HG03108 (cell line): Measurements from ENCODE around the gene CALML5.

ENCODE experiments used
- ATAC-seq: cut with Tn5 transposase; IDR thresholded peaks from one replicate; pipeline ENCODE4 v1.9.1; 2021; ENCODE audit warnings: moderate library complexity; ENCODE audit not compliant: unreplicated experiment

The CALML5 gene

DNA sequence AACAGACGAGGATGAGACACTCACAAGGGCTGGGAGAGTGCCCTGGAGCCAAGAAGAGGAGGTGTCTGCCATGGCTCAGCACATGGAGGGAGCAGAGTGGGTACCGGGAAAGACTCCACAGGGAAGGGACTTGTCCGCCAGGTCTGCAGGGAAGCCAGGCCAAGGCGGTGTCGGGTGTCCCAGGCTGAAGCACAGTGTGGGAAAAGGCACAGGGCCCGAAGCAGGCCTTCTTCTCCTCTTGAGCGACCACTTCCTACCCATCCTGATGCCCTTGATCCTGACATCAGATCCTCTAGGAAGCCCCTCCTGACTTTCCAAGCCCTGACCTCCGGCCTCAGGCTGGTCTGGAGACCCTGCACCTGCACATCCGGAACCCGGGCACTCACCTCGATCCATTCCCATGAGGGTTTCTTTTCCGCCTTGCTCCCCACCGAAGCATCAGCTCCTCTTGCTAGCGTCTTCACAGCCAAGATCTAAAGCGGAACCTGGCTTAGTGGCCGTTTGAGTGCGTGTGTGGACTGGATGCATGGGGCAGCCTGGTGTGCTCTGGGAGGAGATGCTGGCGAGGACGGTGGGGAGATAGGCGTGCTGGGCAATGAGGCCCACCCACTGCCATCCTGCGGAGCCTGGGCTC lies 33.8 kb upstream of the CALML5 start:
- ATAC-seq = no peak

DNA sequence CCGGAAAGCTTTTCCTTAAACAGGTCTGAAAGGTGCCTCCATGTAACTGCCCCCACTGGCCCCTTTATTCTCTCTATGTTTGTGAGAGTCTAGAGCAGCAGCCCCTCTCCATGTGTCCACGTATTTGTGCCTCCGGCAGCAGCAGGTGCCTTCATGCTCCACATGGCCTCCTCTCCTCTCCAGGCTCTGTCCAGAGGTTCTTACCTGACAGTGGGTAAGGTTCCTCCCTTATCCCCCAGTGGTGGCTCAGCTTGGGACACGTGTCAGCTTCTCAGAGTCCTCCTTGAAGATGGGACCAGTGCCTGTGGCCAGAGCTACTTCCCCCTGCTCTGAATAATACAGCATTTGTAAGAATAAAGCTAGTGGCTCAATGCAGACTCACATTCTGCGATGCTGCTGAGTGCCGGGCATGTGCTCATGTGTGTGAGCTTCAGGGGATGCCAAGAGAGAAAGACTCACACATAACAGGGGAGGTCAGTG lies 33.3 kb upstream of the CALML5 start:
- no peak for ATAC-seq

DNA sequence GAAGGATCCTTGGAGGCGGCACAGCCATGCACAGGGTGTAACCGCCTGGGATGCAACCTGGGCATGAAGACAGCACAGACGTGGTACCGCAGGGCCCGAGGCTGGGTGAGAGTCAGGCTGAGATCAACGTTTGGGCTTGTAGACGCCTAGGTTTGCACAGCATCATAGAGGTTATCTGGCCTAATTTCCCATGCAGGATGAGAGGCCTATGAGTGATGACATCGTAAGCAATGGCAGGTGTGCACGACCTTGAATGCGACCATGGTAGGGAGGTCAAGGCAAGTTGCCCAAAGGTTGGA lies 32.9 kb upstream of the CALML5 start:
- ATAC-seq = no peak

DNA sequence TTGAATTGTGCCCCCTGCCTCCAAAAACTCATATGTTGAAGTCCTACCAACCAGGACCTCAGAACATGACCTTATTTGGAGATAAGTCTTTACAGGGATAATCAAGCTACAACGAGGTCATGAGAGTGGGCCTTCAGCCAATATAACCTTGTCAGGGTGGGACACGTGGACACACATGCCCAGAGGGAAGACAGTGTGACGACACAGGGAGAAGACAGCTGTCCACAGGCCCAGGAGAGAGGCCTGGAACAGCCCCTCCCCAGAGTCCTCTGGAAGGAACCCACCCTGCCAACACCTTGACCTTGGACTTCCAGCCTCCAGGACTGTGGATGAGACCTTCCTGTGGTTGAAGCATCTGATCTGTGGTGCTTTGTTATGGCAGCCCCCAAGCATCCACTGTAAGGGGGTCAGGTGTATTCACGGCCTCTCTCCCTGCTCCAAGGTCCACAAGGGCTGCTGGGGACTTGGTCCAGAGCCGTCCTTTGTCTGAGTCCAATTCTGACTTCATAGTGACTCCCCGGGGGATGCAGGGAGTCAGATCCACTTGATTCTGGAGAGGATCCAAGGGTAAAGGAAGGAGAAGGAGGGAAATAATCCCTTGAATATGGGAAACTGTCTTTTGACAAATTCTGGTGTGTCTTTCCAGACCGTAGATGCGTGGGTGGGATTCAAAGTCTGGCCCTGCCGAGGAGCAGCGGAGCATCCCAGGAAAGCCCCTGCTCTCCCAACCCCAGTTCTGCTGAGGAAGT lies 32.4 kb upstream of the CALML5 start:
- ATAC-seq = no peak

DNA sequence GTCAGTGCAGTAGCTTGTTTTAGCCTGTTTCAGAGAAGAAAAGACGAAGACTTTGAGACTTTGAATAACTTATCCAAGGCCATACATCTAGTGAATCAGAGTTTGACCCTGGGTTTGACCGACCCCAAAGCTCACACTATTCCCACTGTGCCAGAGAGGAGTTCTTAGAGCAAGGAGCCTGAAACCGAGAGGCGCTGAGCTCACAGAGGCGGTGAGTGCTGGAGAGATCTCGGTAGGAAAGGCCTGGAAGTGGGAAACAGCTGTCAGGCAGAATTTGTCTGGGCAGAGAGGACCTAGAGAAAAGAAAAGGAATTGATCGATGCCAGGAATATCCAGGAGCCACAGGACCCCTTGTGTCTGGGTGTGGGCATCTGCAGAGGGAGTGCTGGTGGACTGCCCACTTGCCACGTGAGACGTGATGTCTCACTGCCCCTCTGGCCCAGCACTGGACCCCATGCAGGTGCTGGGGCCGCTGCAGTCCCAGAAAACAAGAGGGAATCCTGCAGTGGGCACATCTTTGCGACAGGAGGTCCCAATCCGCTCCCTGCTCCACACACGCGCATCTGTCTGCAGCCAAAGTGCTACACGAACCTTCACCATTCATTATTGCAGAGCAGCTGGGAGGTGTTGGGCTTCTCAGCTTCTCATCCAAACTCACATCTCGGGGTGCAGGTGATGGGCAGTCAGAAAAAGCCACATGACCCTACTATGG lies 31.6 kb upstream of the CALML5 start:
- no peak for ATAC-seq

DNA sequence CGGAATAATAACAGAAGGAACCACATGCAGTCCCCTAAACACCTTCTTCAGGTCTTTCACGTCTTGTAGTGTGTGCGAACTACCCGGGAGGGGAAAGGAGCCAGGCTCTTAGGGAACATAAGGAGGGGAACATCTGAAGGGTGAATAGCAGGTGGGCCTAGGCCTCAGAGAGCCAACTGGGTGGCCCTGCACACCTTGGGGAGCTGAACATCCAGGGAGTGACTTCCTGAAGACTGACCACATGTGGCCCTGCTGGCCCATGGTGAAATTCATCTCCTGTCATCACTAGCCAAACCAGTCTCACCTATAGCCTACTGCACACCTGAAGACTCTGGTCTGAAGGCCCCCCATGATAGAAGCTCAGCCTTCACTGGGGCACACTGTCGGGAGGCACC lies 31.0 kb upstream of the CALML5 start:
- no peak for ATAC-seq

DNA sequence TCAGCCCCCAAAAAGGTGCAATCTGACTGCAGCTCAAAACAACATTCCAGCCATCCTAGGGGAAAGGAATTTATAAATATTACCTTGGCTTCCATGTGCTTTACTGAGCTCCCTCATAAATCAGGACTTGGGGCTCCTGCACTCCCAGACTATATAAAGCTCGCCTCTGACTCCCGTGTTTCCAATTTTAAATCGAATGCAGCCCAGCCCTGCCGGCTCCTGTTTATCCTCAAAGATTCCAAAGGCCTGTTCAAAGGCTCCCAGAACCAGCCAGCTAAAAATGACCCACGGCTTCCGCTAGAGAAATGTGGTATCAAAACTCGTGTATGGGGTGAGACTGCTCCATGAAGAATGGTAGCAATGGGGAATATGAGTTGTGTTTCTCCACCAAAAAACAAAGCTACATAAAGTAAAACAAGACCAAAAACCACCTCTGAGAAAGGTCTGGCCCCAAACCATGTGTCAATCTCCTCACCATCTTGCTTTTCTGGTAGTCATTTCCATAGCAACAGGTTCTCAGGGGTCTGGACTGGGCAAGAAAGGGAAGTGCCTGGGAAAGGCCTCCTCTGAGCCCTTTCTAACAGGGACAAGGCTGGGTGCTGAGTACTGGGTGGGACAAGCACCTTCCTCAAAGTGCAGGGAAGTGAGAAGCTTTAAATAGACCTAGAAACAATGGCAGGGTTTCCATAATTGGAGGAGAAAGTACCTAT lies 30.5 kb upstream of the CALML5 start:
- ATAC-seq = no peak

DNA sequence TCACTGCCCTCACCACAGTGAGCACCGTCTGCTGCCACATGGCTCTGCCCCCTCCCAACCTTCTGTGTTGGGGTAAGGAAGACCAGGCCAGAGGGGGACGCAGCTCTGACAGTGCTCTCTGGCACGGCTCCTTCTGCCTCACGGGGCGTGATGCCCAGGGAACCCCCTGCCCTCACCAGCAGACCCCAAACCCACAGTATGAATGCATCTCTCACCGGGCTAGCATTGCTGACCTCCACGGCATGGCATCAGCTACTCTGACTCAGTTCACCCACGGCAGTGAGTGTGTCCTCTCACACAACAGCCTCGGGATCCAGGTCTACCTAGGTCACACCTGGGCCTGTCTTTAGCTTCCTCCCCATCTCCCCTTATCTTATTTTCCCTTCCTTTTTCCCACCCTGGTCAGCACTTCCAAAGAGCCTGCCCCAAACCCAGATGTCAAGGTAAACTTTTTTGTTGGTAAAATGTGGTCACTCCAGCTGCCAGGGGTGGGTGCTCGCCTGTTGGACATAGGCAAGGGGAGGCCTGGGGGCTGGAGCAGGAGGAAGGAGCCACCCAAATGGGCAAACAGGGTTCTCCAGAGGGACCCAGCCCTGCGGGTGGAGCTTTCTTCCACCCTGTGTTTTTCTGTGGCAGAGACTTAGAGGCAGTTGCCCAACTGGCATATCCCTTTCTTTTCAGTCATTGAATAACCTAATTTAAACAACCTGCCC lies 29.8 kb upstream of the CALML5 start:
- no peak for ATAC-seq

DNA sequence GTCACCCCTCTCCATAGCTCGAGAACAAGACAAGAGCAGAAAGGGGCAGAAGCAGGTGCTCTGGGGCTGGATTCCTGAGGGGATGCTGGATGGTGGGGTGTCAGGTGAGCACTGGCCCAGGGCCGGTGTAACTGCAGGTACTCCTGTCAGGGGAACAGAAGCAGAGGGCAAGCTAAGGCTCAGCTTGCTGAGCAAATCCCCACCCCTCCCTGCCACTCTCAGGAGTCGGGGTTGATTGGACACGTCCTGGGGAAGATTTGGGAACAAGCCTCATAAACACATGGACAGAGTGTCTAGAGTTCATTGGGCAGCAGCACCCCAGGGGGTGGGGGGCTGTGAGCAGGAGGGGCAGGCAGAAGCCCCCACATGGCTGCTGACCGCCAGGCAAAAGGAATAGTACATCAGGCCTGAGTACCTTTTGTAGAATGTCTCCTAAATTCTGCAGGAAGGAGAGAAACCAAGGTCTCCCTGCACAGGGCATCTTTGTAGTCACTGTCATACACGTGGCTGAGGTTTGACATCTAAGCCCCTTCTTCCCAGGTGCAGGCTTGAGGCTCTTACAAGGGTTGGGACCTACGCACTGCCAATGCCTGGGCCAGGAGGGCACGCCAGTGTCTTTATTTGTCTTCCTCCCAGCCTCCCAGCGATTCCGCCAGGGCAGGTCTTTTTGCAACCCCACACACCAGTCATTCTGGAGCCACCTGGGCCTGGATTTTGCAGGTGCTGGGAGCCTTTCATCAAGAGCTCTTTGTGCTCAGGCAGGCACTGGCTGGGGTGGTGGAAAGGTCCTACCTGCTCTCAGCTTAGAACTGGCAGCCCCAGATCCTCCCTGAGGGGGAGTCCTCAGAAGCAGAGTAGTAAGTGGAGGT lies 28.2 kb upstream of the CALML5 start:
- ATAC-seq = no peak

DNA sequence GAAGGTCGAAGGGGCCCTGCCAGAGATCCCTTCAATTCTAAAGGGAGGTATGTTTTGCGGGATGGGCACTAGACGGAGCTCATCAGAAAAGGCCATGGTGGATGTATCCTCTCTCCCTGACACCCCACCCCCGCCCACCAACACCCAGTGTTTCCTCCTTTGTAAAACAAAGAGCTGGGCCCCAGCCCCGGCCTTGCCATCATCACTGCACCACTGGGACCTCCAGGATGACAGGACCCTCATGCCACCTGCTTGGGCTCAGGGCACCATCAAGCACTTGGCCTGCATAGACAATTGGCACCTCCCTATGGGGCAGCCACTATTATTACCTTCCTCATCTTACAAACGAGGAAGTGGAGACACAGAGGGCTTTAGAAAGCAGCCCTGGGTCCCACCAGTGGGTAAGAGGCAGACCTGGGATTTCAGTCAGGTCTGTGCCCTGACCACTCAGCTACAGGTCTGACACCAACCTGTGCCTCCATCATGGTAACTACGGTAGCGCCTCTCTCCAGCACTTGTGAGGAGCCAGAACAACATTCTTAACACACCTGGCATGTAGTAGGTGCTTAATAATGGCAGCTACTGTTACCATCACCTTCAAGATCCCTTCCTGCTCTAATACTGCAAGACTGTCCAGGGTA lies 27.4 kb upstream of the CALML5 start:
- ATAC-seq = no peak

DNA sequence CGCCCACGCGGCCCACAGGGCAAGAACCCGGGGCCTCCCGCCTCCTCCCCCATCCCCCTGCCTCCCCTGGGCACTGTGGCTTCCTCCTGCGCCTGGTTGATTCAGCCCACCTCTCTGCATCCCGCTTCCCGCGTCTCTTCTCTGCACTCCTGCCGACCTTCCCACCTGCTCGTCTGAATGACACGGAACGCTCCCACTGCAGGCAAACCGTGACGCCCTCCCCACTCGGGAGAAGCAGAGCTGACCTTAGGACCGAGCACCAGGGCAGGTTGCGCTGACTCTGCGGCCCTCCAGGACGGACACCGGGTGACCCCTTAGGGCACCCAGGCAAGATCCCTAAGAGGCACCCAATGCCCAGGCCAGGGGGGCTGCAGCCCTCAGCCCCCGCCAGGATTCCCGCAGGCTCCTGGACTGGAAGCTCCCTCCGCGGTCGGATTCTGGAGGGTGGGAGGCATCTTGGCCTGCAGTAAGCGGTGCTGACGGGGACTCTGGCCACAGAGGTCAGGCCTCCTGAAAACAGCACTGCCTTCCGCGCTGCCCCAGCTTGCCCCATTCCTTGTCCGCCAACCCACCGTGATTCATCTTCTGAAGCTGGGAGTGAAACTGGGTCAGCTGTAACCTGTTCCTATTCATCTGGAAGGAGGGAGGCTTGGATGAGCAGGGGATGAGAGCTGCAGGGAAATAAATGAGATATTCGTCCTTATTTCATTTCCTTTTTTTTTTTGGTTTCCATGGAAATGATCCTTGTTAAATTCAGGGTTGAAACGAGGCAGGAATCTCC lies 26.4 kb upstream of the CALML5 start:
- ATAC-seq = no peak

DNA sequence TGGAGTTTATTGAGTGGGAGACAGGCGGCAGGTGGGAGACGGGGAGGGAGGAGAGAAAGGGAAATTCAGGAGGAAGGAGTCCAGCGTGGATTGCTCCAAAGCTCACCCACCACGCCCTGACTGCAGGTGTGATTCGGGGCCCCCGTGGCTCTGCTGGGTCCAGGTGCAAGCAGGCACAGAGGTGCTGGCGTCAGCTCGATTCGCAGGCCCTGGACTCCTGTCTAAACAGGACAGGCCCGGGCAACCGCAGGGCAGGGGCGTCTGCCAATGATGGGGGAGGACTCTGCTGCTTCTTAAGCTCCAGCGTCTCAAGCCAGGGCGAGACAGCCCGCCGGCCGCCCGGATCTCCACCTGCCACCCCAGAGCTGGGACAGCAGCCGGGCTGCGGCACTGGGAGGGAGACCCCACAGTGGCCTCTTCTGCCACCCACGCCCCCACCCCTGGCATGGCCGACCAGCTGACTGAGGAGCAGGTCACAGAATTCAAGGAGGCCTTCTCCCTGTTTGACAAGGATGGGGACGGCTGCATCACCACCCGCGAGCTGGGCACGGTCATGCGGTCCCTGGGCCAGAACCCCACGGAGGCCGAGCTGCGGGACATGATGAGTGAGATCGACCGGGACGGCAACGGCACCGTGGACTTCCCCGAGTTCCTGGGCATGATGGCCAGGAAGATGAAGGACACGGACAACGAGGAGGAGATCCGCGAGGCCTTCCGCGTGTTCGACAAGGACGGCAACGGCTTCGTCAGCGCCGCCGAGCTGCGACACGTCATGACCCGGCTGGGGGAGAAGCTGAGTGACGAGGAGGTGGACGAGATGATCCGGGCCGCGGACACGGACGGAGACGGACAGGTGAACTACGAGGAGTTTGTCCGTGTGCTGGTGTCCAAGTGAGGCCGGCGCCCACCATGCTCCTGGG lies 25.5 kb upstream of the CALML5 start, which contains the start of gene CALML3:
Gene CALML3, plus strand, starts transcription at position 321 of the 920 bp plus-strand sequence. Its CDS starts 125 bp downstream, at position 446.
- no peak for ATAC-seq

DNA sequence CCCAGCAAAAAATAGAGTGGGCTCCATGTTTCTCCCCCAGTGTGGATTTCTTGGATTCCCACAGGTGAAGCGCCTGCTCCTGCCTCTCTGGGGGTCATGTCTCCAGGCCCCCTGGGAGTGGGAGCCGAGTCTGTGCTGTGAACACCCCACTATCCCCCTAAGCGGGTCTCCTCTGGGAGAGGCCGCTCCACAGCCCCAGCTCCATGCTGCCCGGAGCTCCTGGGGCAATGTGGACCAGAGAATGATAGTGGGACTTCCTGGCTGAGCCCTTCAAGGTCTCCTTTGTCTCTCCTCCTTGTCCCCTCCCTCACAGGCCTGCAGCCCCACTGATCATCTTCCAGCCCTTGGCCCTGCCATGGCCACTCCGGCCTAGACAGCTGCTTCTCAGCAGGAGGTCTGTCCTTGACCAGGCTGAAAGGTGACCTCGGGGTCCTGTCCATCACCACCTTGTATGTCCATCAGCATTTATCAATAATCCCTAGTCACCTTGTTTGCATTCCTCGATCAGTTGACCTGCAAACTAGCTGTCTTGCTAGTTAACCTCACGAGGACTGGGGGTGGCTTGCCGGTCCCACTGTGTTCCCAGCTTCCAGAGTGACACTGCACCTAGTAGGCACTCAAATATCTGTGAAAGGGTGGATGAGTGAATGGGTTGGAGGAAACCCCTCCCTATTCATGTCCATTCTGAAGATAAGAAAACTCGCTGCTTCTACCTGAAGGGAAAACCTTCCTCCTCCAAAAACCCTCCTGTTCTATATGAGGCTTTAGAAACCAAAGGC lies 24.6 kb upstream of the CALML5 start:
- ATAC-seq = no peak

DNA sequence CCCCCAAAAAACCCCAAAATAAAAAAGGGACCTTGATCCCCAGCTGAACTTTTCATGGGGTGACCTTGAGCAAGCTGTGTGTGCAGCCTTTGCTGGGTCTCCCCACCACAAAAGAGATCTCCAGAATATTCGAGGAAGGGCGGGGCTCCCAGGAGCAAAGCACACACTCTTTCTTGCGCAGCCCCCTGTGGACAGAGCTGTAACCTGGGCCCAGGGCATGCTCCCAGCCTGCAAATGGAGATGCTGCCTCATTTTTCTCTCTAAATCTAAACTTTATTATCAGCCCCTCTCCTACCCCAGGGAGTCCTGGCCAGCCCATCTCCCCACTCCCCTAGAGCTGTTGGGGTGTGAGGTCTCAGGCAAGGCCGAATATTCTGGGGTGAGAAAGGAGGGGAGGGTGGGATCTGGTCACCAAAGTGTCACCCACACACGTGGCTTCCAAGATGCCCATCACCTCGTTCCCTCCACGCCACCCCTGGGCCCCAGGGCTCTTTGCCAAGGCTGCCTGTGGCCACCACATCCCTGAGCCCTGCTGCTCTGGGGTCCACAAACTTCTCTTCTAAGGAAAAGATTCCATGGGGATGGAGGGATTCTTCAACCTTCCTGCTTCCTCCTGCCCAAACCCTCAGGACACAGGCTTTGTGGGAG lies 23.7 kb upstream of the CALML5 start:
- ATAC-seq = no peak

DNA sequence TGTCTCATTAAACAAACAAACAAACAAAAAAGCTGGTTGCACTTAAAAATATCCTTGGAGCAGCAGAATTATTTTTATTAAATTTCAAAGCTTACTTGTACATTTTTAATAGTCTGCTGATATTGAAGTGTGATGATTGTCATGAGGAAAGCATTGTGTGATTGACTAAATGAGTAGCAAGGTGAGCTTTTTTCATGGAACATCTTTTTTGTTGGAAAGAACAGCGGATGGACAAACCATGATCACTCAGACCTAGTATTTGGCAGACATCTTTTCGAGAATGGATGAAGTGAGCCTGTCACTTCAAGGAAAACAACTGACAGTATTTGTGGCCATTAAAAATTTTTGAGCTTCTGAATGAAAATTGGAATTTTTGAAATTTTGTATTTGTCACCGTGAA lies 19.7 kb upstream of the CALML5 start:
- no peak for ATAC-seq

DNA sequence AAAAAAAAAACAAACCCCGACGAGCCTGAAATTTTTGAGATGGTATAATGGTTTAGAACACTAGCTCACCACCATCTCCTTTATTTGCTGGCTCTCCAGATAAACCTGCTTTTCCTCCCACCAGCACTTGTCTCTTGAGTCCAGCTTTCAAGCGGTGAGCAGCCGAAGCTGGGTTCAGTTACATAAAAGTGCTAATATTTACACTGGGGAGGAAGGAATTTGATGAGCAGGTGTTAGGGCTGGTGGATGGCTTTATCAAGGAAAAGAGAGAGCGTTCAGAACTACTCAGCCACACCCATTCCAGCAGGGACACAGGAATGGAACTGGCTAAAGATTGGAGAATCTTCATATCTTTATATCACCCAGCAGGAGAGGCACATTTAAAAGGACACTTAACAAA lies 18.8 kb upstream of the CALML5 start:
- ATAC-seq = no peak
